Suprapubic skin (tissue), 3 donors: ENCODE measurements around the gene IQCN.

ENCODE experiments used
- CTCF ChIP-seq, 2 donors: fragments of 200-600 bp in 1 of 2; fragments of 450-650 bp in 1 of 2; sonication (generic) in 1 of 2; IDR thresholded peaks; one replicate each; pipeline ENCODE4 v1.5.1; 2016 to 2019; ENCODE audit warnings: antibody characterized with exemption in 2 of 2, mild to moderate bottlenecking in 1 of 2, moderate library complexity in 1 of 2
- POLR2A ChIP-seq, 2 donors: fragments of 450-650 bp; IDR thresholded peaks; one replicate each; pipeline ENCODE4 v1.6.1; 2017; ENCODE audit warnings: antibody characterized with exemption in 2 of 2, mild to moderate bottlenecking in 2 of 2, moderate library complexity in 2 of 2

DNA sequence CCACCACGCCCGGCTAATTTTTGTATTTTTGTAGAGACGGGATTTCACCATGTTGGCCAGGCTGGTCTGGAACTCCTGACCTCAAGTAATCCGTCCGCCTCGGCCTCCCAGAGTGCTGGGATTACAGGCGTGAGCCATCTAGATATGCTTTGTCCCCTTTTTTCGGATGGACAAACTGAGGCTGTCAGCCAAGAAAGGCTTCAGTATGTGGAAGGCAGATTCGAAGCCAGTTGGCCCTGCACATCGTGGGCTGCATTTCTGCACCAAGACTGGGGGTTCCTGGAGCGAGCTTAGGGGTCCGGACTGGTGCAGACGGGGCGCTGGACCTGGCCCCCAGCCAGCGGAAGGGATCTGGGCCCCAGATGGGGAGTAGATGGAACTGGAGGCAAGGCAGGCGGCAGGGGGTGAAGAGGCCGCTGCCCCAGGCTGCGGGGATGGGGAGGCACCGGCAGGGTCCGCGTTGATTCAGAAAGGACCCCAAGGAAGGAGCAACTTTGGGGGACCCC is 16.8 kb upstream of the IQCN start:
- TF ChIP-seq CTCF (IDR thresholded peaks at IDR 0.05) (no peak), POLR2A (IDR thresholded peaks at IDR 0.05) (no peak)
